RWPE1 (cell line): ENCODE data around the gene CHTF8.

Experiments
- CTCF ChIA-PET: fragments of 350-600 bp; sonication (Branson Sonifier 250); formaldehyde crosslinking; extraction: SDS; loops from one replicate; lab custom pipeline; 2021; lab: Yijun Ruan, JAX
- POLR2A ChIA-PET: fragments of 400-600 bp; formaldehyde crosslinking; extraction: SDS; loops from one replicate; lab custom pipeline; 2020; ENCODE audit warnings: antibody characterized with exemption; ENCODE audit not compliant: low non-redundant PET; lab: Yijun Ruan, JAX
- DNase-seq: peaks from one replicate; pipeline ENCODE4 v3.0.0; 2012; ENCODE audit warnings: low spot score
- H3K27ac ChIP-seq: fragments of 450-650 bp; 2 replicates; pipeline ENCODE4 v1.5.1; 2017
- CTCF ChIP-seq: fragments of 450-650 bp; conservative IDR thresholded peaks from 2 replicates; pipeline ENCODE4 v1.5.1; 2017; ENCODE audit warnings: low read depth, mild to moderate bottlenecking

The CHTF8 gene

DNA sequence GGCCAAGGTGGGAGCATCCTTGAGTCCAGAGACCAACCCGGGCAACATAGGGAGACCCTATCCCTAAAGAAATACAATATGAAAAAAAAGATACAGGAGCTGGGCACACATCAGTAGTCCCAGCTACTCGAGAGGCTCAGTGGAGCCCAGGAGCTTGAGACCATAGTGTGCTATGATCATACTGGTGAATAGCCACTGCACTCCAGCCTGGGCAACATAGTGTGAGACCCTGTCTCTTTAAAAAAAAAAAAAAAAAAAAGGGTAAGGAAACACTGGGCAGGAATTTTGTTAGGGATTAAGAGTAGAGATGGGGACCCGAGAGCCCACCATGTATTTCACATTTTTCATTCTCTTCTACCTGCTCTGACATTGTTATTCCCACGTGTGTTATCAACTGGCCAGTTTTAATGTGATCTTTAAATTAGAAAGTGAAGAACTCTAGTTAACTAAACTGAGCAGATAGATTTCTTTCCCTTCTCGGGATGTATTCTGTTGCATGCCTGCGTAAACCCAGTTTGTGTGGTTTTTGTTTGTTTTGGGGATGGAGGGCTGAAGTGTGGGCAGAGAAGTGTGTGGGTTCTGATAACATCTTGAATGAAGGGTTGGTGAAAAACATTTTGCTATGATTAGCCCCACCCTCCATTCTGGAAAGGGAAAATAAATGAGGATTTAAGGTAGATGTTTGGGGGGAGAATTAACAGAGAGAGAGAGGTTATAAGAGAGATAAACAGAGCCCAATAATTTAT lies 37.4 kb upstream of the CHTF8 start:
- CTCF ChIA-PET: no interaction called here

DNA sequence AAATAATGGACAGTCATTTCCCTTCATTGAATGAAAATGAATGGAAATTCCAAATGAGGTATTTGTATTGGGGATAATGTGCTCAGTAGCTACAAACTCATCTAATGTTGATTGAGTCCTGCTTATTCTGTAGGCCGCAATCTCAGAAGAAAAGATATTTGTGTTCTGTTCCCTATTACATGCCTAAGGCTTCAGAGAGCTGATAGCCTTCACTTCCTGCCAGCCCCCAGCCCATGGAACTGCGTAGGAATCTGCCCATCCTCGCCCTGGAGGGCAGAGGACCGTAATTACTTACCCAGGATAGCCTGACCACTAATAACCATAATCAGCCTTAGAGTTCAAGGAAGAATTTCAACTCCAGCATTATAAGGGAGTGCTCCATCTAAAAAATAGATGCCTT lies 36.7 kb upstream of the CHTF8 start:
- DNase-seq: no peak
- CTCF ChIA-PET: interaction anchor here (0.7 to 2.1 kb wide), 2 partner anchors 19 to 104 kb away, joined by 4 to 11 read pairs; no protein-coding TSS in a partner anchor
- H3K27ac ChIP-seq: no peak overlapping the region
- POLR2A ChIA-PET: no interaction called here
- no peak for TF ChIP-seq CTCF

More for the DNA sequence above, 37.4 kb upstream of the CHTF8 start:
- TF ChIP-seq CTCF: no peak
- no peak for DNase-seq
- POLR2A ChIA-PET: no interaction called here
- no peak overlapping the region for H3K27ac ChIP-seq

GRCh38 chr16:69166946-69167930 lies 34.9 kb upstream of the CHTF8 start:
- no peak for TF ChIP-seq CTCF
- no peak overlapping the region for H3K27ac ChIP-seq
- CTCF ChIA-PET: interaction anchor here (1.3 to 2.1 kb wide), 2 partner anchors 10 to 17 kb away, joined by 4 to 11 read pairs; no protein-coding TSS in a partner anchor
- POLR2A ChIA-PET: no interaction called here
- DNase-seq: no peak

GRCh38 chr16:69166221-69166833 lies 33.9 kb upstream of the CHTF8 start:
- TF ChIP-seq CTCF: no peak
- POLR2A ChIA-PET: no interaction called here
- no peak for DNase-seq
- peak overlapping the region; percentile 22; the same call in 1 of the 2 replicates for H3K27ac ChIP-seq
- CTCF ChIA-PET: interaction anchor here (0.6 to 1.3 kb wide), 2 partner anchors 9 to 142 kb away, joined by 4 to 5 read pairs; no protein-coding TSS in a partner anchor

DNA sequence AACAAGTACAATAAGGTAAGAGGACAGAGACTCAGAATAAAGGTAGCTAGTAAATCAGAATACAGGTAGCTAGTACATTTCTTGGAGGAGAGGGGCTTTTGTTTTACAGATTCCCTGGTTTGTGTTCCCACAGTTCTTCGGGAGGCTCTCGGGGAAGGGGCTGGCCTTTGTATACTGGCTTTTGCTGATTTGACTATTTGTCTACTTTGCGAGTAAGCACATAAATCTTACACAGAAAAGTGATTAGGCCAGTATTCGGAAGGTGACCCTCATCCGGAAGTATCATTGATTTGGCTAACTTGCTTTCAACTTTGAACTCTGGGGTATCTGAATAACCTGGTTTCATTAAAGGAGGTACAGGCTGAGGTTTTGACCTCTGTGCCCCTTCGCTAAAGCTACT lies 33.2 kb upstream of the CHTF8 start:
- POLR2A ChIA-PET: no interaction called here
- CTCF ChIA-PET: no interaction called here

More for the DNA sequence above, 33.2 kb upstream of the CHTF8 start:
- no peak for DNase-seq
- no peak for TF ChIP-seq CTCF
- no peak overlapping the region for H3K27ac ChIP-seq
